ENCODE results near the gene PHYHD1. TPM values are rescaled to one million over a fixed set of nuclear protein-coding genes. Genes with fewer than 3 reads are reported as not detected.
"Not testable (repeated sequence)": the region's sequence is repeated elsewhere in the genome, so short reads cannot be mapped to it uniquely, and the experiment has no call there.

Gene PHYHD1
- total RNA-seq, 1 donor from 2014 or later: 26.6 TPM

DNA sequence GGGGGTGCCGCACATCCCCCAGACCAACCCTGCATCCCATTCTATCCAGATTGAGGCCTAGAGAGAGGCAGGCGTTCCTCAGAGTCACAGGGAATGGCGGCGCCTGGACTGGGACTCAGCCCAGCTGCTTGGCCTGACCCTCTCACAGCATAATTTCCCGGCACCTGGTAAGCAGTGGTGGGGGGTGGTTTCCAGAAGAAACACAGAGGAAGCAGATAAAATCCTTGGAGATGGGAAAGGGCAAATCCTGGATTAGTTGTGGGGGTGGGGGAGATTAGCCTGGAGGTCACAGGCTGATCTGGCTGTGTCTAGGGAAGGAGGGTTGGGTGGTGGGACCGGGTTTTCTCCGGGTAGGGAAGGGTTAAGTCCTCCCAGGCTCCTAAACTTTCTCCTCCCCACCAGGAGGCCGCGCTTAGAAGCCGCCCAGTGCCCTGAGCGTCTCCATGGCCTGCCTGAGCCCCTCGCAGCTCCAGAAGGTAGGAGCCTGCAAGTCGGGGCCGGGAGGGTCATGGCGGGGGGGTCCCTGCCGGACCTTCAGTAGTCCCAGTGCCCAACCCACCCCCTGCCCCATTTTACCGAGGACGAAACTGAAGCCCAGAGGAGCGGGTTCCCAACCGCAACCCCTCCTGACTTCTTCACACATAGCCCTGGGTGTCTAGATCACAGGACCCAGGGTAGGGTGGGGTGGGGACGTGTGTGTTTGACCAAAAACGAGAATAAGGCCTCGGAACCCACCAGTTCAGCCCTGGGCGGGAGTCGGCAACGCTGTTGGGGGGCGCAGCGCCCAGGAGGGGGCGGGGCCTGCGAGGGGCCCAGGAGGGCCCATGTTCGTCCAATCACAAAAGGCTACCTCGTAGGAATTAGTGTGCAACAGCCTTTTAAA, 1.3 kb downstream of the PHYHD1 start:
- DNase-seq (ENCODE audit: low spot score): peak; percentile 66

DNA sequence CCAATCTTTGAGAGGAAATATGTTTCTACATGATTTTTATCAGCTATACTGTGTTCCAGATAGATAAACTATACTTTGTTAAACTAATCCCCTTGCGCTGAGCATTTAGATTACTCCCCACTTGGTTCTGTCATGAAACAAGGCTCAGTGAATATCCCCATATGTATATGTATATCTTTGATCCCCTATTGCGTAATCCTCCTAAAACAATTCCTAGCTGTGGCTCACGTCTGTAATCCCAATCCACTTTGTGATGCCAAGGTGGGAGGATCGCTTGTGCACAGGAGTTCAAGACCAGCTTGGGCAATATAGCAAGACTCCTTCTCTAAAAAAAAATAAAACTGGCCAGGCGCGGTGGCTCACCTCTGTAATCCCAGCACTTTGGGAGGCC, 2.7 kb downstream of the PHYHD1 start:
- no peak for DNase-seq (ENCODE audit: low spot score)

DNA sequence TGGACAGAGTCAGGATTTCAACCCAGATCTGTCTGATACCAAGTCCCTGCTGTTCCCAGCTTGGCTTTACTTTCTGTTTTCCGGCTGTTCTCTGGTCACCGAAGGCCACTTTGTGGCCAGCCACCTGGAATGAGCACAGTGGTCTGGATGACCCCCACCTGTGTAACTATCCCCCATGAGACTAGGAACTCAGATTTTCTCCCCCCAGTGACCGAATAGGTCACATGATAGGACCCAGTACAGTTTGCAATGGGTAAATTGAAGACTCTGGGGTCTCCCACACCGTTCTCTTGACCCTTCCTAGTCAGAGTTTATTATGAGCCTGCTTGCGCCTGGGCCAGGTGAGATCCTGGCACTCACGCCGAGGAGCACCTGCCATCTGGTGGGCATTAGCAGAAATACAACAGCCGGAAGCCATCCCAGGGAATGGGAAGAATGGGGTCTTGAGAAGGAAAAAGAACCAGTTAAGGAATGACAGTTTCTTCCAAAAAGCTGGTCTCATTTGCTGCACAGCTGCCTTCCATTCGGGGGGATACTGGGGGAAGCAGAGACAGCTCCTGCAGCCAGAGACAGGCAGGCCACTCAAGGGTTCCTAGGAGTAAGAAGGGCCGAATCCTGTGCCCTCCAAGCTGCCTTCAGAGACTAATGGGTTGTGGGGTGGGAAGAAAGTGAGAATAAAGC, 7.1 kb downstream of the PHYHD1 start:
- DNase-seq (ENCODE audit: low spot score): no peak

DNA sequence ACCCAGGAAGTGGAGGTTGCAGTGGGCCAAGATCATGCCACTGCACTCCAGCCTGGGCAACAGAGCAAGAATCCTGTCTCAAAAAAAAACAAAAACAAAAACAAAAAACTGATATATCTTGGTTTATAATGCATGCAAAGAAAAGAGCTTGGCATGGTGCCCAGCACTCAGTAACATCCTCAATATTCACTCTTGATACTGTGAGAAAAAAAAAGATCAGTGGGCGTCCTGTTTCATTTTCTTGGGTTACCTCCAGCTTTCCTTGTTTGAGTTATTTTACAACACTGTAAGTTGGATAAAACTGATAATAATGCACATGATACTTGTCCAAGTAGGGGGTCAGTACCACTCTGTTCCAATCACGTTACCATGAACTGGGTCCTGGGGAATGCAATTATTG, 7.8 kb downstream of the PHYHD1 start:
- DNase-seq (ENCODE audit: low spot score): no peak

DNA sequence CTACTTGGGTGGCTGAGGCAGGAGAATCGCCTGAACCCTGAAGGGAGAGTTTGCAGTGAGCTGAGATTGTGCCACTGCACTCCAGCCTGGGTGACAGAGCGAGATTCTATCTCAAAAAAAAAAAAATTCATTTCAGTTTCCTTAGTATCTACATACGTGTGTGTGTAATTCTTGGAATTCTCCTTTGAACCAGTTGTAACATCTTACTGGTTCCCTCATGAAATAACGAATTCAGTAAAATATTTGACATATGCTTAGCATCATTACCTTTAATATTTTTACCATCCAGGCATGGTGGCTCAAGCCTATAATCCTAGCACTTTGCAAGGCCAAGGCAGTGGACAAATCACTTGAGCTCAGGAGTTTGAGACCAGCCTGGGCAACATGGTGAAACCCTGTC, 8.8 kb downstream of the PHYHD1 start:
- no peak for DNase-seq (ENCODE audit: low spot score)

DNA sequence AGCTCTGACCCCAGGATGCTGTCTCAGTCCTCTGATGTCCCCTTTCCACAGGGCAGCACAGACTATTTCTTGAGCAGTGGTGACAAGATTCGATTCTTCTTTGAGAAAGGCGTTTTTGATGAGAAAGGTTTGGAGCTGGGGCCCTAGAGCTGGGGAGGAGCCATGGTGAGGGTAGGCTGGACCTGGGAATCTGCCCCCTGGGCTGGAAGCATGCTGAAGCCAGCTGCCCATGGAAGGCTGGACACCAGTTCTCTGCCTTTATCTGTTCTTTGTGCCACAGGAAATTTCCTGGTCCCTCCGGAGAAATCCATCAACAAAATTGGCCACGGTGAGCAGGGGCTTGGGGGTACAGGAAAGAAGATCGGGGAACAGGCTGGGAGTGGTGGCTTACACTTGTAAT, 12.9 kb downstream of the PHYHD1 start:
- DNase-seq (ENCODE audit: low spot score): no peak

DNA sequence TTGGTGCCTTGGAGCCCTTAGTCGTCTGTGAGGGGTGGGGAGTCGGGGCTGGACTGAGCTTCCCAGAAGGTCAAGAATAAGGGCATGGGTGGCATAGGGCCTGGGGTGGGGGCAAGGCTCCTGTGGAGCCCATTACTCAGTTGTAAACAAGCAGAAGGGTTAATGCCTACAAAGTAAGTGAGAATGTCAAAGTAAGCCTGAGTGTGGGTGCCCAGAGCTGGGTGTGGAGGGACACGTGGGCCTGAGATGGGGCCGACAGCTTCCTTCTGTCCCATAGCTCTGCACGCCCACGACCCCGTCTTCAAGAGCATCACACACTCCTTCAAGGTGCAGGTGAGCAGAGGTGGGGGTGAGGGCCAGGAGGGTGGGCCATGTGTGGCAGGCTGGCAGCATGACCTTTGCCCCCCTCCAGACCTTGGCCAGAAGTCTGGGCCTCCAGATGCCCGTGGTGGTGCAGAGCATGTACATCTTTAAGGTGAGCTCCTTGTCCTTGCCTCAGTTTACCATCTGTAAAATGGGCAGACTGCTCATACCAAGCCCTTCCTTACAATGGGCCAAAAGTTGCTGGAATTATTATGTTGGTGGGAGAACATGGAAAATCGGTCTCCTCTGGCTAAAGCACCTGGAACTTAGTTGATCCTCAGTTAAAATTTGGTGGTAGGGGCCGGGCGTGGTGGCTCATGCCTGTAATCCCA, 15.5 kb downstream of the PHYHD1 start:
- no peak for DNase-seq (ENCODE audit: low spot score)

DNA sequence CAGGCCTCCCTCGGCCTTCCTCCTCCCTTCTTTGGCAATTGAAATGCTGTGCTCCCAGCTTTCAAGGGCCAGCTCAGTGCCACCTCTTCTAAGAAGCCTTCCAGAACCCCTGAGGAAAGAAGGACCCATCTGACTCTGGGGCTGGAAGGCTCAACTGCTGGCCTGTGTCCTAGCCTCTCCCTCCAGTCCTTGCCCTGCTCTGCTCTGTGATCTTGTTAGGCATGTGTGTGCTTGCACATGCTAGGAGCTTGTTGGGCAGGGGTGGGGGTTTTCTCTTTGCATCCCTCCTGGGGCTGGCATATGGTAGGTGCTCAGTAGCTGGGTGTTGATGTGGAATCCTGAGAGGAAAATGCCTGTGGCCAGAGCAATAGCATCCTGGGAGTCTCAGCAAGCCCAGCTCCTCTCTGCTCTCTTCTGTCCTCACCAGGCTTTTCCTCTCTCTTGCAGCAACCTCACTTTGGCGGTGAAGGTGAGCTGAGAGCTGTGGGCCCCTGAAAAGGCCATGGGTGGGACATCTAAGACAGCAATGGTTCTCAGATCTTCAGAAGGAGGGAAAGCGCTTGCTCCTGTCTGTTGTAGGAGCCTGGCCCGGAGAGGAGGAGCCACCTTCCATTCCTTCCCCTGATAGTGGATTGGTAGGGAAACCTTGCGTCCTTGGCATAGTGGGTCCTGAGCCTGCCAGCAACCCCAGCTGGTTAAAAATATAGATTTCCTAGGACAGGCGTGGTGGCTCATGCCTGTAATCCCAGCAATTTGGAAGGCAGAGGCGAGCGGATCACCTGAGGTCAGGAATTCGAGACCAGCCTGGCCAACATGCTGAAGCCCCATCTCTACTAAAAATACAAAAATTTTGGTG, 16.8 kb downstream of the PHYHD1 start:
- DNase-seq (ENCODE audit: low spot score): no peak

DNA sequence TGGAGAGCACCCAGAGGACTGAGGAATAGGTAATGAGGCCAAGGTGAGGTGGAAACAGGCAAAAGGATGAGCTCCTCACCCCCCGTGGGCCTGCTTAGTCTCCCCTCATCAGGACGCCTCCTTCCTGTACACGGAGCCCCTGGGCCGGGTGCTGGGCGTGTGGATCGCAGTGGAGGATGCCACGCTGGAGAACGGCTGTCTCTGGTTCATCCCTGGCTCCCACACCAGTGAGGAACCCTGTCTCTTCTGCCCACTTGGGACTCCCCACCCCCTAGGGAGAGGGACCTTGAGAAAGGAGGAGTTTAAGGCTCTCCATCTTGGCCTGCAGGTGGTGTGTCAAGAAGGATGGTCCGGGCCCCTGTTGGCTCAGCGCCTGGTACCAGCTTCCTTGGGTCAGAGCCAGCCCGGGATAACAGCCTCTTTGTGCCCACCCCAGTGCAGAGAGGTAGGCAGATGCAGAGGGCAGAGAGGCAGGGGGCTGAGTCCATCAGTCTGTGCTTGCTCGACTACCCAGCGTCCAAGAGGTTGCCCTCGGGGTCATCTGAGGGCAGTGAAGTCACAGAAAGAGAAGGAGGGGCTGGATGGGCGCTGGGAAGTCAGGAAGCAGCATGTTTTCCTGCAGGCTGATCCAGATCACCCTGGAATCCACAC, 19.6 kb downstream of the PHYHD1 start:
- DNase-seq (ENCODE audit: low spot score): no peak

DNA sequence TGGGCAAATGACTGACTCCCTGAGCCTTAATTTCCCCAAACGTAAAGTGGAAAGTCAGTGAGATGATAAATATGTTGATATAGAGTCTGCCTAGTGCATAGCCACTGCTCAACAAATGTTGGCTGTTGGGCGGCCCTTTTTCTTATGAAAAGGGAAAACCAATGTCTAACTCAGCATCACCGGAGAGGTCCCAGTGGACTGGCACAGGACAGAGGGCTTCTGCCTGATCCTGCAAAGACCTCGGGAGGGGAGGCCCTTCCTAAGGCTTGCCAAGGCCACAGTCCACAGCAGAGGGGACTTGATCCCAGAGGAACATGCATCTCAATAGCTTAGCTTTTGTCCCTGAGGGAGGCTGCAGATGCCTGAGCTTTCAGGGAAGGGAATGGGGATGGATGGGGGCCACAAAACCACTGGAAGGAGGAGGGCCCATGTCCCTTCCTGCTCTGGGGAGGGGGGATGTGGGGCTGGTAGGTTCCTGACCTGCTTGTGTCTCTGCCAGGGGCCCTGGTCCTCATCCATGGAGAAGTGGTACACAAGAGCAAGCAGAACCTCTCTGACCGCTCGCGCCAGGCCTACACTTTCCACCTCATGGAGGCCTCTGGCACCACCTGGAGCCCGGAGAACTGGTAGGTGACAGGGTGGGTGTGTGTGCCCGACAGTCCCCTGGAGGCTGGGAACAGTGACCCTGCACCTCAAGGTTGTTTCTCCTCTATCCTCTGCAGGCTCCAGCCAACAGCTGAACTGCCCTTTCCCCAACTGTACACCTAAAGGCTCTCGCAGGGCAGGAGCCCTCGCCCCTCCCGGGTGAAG, 20.4 kb downstream of the PHYHD1 start:
- DNase-seq (ENCODE audit: low spot score): no peak

DNA sequence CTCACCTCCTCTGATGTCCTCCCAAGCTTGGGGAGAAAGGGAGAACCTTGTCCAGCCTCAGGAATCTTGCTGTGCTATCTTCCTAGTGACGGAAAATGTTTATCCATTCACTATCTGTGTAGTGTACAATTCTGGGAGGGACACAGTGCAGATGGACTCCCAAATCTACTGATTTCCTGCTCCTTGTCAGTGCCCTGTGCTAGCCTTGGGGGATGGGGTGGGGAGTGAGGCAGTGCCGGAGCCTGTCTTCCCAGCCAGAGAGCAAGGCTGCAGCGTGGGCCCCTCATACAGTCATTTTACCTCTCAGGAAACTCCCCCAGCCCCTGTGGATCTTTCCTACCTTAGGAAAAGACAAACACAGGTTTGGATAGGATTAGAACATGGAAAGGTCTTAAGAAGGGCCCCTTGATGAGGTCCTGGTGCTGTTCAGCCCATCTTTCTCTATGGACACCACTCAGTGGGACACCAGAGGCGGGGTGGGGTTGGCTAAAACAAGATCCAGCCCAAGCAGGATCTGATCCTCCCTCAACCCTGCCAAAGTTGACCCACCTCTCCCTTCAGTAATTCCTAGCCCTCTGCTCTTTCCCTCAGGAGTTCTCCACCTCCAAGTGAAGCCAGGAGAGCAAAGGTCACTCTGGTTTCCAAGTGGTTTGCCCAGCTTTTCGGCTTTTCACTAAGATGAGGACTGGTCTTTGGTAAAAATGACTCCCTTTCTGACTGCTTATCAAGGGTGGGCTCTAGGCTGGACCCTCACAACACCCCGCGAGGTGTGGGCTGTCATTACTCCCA, 23.2 kb downstream of the PHYHD1 start:
- no peak for DNase-seq (ENCODE audit: low spot score)

DNA sequence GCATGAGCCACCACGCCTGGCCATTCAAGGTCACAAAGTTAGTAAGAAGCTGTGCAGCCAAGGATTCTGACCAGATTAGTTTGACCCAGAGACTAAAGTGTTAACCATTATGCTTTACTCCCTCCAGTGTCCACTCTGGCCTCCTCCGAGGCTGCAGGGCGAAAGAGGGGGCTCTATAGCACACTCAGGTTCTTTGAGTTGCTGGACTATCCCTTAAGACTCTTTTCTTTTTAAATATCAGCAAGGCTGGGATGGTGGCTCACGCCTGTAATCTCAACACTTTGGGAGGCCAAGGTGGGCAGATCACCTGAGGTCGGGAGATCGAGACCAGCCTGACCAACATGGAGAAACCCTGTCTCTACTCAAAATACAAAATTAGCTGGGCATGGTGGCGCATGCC, 24.2 kb downstream of the PHYHD1 start:
- not testable (repeated sequence) for DNase-seq (ENCODE audit: low spot score)

DNA sequence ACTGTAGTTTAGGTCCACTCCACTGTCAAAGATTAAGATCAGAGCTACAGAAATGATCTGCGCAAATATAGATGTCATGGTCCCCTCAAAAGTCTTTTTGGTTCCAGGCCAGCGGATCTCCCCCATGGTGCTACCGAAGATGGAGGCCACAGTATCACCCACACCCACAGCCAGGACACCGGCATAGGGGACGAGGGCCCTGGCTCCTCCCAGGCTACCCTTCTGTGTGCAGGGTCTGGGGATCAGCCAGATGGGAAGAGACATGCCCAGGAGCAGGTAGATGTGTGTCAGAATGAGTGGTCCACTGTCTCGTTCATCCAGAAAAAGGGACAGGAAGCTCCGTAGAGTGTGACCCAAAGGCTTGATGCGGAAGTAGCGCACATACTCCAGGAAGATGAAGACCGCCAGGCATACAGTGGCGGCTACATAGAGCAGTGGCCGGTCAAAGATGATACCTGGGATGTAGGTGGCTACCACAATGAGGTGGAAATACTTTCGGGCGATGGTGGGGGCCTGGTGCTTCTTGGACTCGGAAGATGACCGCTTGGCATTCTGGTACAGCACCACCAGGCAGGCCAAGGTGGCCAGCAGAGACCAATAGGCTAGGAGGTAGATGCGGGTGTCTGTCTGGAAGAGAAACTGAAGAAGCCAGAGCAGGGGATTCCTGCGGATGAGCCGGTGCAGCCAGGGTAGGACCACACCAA, 25.2 kb downstream of the PHYHD1 start:
- no peak for DNase-seq (ENCODE audit: low spot score)

DNA sequence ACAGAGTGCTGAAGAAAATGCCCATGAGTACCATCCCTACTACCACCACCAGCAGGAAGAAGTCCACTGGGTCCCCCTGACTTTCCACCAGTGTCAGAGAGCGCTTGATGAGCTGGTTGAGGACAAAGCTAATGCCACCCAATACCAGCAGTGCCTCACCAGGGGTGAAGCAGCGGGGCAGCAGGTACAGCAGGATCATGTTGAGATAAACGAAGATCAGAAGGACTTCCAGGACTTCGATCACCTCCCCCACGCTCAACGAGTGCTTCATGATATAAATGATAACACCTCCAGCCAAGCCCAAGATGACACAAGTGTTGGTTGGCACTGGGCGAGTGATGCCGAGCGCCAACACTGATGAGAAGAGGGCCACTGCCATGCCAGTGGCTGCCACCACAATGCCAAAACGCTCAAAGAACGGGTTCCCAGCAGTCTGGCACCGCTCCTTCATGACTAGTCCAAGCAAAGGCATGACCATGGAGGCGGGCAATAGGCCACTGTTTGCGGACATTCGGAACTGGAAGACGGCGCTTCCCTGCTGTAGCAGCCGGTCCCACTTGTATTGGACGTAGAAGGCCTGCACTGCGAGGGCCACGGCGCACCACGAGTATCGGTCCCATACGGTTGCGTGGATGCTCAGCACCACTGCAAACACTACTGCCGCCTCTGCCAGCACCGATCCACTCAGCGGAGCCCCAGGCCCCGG, 25.9 kb downstream of the PHYHD1 start:
- DNase-seq (ENCODE audit: low spot score): no peak

DNA sequence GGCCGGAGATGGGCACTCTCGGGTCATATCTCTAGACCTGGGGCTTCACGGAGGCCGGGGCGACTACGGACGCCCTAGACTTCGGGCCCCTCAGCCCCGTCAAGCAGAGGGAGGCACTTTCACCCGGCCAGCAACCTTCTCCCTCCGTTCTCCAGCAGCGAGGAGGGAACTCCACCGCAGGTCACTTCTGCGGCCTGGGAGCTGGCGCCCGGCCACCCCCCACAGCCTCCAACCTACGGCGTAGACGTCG, 26.4 kb downstream of the PHYHD1 start:
- DNase-seq (ENCODE audit: low spot score): no peak

DNA sequence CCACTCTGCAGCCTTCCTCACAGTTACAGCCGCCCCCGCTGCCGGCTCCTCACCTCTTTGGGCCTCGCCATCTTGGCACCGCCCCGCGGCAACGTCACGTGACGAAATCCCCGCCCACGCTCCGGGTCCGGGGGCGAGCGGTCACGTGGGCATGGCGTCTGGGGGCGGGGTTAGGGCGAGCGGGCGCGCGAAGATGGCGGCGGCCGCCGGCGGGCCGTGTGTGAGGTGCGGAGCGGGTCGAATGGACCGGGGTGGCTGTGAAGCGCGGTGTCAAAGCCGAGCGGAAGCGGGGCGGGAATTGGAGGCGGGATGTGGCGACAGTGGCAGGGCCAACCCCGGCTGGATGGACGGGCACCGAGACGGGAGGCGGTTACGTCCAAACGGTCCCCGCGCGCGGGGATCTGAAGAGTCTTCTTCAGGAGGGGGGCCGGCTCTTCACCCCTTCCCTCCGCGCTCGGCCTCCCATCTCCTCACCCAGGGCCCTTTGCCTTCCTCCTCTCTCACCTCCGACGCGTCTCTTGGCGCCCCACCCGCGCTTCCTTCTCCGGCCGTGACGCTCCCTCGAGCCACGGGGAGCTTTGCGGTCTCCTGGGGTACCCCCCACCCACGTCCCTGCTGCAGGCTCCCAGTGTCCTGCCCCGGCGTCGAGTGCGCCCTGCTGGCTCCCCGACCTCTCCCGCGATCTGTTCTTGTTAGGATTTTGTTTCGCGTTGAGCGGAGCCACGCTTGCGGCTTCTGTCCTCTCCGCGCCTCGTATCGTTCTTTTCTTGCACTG, 26.9 kb downstream of the PHYHD1 start, which contains the start of the genes DOLK and NUP188:
TSS of gene DOLK (minus strand) at position 77 of the 775 bp plus-strand sequence. CDS start 300 bp downstream, outside the sequence.
TSS of gene NUP188 (plus strand) at position 173 of the 775 bp plus-strand sequence. CDS start at position 194, 21 bp downstream.
- peak; percentile 98 for DNase-seq (ENCODE audit: low spot score)

DNA sequence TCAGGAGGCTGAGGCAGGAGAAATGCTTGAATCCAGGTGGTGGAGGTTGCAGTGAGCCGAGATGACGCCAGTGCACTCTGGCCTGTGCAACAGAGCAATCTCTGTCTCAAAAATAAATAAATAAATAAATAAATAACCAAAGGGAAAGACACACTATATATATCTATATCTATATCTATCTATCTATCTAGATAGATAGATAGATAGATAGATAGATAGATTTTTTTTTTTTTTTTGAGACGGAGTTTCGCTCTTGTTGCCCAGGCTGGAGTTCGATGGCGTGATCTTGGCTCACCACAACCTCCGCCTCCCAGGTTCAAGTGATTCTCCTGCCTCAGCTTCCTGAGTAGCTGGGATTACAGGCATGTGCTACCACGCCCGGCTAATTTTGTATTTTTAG, 40.6 kb downstream of the PHYHD1 start:
- DNase-seq (ENCODE audit: low spot score): not testable (repeated sequence)

All from ureter (tissue), 1 donor.